Measurements from ENCODE around the gene HBA2. TPM values are rescaled to one million over a fixed set of nuclear protein-coding genes. Genes with fewer than 3 reads are reported as not detected.
"Not testable (repeated sequence)": the region's sequence is repeated elsewhere in the genome, so short reads cannot be mapped to it uniquely, and the experiment has no call there.

Gene HBA2
- total RNA-seq, 1 donor from 2014 or later, result 30.0 TPM

DNA sequence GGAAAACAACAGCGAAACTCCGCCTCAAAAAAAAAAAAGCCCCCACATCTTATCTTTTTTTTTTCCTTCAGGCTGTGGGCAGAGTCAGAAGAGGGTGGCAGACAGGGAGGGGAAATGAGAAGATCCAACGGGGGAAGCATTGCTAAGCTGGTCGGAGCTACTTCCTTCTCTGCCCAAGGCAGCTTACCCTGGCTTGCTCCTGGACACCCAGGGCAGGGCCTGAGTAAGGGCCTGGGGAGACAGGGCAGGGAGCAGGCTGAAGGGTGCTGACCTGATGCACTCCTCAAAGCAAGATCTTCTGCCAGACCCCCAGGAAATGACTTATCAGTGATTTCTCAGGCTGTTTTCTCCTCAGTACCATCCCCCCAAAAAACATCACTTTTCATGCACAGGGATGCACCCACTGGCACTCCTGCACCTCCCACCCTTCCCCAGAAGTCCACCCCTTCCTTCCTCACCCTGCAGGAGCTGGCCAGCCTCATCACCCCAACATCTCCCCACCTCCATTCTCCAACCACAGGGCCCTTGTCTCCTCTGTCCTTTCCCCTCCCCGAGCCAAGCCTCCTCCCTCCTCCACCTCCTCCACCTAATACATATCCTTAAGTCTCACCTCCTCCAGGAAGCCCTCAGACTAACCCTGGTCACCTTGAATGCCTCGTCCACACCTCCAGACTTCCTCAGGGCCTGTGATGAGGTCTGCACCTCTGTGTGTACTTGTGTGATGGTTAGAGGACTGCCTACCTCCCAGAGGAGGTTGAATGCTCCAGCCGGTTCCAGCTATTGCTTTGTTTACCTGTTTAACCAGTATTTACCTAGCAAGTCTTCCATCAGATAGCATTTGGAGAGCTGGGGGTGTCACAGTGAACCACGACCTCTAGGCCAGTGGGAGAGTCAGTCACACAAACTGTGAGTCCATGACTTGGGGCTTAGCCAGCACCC lies 2.6 kb downstream of the HBA2 start:
- DNase-seq (ENCODE audit: low spot score), result no peak

DNA sequence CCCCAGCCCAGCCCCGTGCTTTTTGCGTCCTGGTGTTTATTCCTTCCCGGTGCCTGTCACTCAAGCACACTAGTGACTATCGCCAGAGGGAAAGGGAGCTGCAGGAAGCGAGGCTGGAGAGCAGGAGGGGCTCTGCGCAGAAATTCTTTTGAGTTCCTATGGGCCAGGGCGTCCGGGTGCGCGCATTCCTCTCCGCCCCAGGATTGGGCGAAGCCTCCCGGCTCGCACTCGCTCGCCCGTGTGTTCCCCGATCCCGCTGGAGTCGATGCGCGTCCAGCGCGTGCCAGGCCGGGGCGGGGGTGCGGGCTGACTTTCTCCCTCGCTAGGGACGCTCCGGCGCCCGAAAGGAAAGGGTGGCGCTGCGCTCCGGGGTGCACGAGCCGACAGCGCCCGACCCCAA lies 3.3 kb downstream of the HBA2 start:
- not testable (repeated sequence) for DNase-seq (ENCODE audit: low spot score)

DNA sequence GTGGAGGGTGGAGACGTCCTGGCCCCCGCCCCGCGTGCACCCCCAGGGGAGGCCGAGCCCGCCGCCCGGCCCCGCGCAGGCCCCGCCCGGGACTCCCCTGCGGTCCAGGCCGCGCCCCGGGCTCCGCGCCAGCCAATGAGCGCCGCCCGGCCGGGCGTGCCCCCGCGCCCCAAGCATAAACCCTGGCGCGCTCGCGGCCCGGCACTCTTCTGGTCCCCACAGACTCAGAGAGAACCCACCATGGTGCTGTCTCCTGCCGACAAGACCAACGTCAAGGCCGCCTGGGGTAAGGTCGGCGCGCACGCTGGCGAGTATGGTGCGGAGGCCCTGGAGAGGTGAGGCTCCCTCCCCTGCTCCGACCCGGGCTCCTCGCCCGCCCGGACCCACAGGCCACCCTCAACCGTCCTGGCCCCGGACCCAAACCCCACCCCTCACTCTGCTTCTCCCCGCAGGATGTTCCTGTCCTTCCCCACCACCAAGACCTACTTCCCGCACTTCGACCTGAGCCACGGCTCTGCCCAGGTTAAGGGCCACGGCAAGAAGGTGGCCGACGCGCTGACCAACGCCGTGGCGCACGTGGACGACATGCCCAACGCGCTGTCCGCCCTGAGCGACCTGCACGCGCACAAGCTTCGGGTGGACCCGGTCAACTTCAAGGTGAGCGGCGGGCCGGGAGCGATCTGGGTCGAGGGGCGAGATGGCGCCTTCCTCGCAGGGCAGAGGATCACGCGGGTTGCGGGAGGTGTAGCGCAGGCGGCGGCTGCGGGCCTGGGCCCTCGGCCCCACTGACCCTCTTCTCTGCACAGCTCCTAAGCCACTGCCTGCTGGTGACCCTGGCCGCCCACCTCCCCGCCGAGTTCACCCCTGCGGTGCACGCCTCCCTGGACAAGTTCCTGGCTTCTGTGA lies 4.1 kb downstream of the HBA2 start, which contains the start of gene HBA1:
HBA1 (plus strand) TSS at position 204 of the 906 bp plus-strand sequence; CDS start at position 241, 37 bp downstream.
- not testable (repeated sequence) for DNase-seq (ENCODE audit: low spot score)

DNA sequence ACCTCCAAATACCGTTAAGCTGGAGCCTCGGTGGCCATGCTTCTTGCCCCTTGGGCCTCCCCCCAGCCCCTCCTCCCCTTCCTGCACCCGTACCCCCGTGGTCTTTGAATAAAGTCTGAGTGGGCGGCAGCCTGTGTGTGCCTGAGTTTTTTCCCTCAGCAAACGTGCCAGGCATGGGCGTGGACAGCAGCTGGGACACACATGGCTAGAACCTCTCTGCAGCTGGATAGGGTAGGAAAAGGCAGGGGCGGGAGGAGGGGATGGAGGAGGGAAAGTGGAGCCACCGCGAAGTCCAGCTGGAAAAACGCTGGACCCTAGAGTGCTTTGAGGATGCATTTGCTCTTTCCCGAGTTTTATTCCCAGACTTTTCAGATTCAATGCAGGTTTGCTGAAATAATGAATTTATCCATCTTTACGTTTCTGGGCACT lies 4.7 kb downstream of the HBA2 start:
- no peak for DNase-seq (ENCODE audit: low spot score)

DNA sequence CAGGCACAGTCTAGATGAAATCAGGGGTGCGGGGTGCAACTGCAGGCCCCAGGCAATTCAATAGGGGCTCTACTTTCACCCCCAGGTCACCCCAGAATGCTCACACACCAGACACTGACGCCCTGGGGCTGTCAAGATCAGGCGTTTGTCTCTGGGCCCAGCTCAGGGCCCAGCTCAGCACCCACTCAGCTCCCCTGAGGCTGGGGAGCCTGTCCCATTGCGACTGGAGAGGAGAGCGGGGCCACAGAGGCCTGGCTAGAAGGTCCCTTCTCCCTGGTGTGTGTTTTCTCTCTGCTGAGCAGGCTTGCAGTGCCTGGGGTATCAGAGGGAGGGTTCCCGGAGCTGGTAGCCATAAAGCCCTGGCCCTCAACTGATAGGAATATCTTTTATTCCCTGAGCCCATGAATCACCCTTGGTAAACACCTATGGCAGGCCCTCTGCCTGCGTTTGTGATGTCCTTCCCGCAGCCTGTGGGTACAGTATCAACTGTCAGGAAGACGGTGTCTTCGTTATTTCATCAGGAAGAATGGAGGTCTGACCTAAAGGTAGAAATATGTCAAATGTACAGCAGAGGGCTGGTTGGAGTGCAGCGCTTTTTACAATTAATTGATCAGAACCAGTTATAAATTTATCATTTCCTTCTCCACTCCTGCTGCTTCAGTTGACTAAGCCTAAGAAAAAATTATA lies 5.4 kb downstream of the HBA2 start:
- DNase-seq (ENCODE audit: low spot score), result no peak

DNA sequence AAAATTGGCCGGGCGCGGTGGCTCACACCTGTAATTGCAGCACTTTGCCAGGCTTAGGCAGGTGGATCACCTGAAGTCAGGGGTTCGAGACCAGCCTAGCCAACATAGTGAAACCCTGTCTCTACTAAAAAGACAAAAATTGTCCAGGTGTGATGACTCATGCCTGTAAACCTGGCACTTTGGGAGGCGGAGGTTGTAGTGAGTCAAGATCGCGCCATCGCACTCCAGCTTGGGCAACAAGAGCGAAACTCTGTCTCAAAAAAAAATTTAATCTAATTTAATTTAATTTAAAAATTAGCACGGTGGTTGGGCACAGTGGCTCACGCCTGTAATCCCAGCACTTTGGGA lies 6.0 kb downstream of the HBA2 start:
- no peak for DNase-seq (ENCODE audit: low spot score)

DNA sequence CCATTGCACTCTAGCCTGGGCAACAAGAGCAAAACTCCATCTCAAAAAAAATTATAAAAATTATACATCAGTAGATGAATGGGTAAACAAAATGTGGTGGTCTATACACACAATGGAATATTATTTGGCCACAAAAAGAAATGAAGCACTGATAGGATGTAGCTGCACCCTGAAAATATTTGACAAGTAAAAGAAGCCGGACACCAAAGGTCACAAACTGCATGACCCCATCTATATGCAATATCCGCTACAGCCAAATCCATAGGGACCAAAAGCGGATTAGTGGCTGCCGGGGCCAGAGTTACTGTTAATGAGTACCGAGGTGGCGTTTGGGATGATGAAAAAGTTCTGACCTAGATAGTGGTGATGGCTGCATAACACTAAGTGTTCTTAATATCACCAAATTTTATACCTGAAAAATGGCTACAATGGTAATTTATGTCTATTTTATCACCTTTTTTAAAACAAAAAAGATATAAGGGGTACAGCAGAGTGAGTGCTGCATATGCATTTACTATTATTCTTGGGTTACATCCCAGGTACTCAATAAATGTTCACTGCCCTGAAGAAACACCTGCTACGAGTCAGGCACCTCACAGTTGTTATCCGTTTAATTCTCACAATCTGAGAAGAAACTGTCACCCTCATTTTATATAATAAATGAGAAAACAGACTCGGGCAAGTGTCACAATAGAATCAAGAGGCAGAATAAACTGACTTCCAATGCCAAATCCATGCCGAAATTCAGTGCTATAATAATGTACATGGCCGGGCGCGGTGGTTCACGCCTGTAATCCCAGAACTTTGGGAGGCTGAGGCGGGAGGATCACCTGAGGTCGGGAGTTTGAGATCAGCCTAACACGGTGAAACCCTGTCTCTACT lies 6.8 kb downstream of the HBA2 start:
- DNase-seq (ENCODE audit: low spot score), result no peak

DNA sequence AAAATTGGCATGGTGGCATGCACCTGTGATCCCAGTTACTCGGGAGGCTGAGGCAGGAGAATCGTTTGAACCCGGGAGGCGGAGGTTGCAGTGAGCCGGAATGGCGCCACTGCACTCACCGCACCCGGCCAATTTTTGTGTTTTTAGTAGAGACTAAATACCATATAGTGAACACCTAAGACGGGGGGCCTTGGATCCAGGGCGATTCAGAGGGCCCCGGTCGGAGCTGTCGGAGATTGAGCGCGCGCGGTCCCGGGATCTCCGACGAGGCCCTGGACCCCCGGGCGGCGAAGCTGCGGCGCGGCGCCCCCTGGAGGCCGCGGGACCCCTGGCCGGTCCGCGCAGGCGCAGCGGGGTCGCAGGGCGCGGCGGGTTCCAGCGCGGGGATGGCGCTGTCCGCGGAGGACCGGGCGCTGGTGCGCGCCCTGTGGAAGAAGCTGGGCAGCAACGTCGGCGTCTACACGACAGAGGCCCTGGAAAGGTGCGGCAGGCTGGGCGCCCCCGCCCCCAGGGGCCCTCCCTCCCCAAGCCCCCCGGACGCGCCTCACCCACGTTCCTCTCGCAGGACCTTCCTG lies 7.5 kb downstream of the HBA2 start, which contains the start of gene HBQ1:
HBQ1 (plus strand) TSS at position 359 of the 575 bp plus-strand sequence; CDS start at position 387, 28 bp downstream.
- DNase-seq (ENCODE audit: low spot score), result no peak

DNA sequence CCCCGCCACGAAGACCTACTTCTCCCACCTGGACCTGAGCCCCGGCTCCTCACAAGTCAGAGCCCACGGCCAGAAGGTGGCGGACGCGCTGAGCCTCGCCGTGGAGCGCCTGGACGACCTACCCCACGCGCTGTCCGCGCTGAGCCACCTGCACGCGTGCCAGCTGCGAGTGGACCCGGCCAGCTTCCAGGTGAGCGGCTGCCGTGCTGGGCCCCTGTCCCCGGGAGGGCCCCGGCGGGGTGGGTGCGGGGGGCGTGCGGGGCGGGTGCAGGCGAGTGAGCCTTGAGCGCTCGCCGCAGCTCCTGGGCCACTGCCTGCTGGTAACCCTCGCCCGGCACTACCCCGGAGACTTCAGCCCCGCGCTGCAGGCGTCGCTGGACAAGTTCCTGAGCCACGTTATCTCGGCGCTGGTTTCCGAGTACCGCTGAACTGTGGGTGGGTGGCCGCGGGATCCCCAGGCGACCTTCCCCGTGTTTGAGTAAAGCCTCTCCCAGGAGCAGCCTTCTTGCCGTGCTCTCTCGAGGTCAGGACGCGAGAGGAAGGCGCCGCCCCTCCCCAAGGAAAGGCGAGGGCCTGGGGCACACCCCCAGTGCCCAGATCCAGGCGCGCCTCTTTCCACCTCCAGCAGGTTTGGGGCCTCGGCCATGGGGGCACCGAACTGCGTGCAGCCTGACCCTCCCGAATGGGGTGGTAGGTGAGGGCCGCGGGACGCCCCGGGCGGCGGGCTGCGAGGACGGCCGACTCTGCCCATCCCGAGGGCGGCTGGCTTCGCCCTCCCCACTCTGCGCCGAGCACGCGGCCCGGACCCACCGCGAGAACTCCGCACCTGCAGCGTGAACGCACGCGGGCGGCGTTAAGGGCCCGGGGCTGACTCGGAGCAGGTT lies 8.2 kb downstream of the HBA2 start:
- DNase-seq (ENCODE audit: low spot score), result no peak

DNA sequence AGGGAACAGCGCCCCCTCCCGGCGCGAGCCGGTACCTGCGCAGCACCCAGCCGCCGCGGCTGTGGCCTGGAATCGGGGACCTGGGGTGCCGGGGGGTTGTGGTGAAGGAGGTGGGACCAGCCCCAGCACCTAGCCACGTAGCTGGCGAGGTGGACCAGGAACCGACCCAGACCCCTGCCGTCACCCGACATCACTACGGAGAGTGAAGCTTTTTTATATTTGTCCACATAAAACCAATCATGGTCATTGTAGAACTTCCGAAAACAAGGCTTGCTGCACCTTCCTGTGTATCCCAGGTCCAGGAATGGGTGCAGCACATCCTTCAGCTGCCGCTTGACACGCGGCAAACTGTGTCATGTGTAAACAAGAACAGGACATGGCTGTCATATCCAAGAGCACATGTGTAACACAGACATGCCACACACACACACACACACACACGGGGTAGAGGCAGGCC lies 8.9 kb downstream of the HBA2 start:
- DNase-seq (ENCODE audit: low spot score), result peak; percentile 64

DNA sequence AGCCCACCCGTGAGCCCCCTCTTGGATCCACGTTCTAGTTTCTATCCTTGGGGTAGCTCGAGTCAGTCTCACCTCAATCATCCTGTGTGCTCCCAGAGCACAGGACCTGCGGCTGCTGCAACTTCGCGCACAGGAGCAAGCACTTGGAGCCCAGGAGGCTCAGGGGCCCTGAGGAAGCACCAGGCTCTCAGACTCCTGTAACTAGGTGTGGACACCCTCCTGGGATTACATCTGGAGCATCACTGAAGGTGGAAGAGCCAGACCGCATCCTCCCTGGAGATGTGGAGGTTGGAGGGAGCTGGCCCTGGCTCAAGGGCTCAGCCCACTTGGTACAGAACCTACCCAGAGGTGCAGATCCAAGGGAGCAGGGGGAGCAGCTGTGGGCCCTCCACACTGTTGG lies 10.3 kb downstream of the HBA2 start:
- DNase-seq (ENCODE audit: low spot score), result no peak

DNA sequence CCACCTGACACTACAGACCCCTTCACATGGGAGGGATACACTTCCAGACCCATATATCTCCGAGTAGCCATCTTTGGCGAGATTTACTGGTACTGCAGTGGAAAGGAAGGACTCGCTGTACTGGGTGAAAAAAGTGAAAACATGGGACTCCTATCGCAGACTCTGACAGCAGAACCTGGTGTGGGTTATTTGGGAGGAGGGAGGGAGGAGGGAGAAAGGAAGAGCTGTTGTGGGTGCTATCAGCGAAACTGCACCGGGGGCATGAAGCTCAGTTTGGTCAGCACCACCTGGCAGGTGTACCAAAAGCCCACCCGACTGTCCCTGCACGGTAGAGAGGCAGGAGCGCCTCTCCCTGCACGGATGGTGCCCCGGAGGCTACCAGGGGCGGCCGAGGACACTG lies 12.5 kb downstream of the HBA2 start:
- no peak for DNase-seq (ENCODE audit: low spot score)

DNA sequence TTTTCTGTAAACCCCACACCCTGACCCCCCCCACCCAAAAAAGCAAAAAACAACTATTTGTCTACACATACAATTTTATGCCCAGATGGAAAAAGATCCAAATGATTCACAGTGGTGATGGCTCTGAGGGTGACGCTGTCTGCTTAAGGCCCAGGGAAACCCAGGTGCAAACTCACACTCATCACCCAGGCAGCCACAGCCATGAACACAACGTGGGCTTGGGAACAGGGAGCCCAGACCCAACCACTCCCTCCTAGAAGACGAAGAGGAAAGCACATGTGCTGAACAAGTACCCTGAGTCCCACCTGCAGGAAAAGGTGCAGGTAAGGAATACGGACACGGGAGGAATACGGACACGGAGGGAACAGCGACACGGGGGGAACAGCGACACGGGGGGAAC lies 13.0 kb downstream of the HBA2 start:
- no peak for DNase-seq (ENCODE audit: low spot score)

DNA sequence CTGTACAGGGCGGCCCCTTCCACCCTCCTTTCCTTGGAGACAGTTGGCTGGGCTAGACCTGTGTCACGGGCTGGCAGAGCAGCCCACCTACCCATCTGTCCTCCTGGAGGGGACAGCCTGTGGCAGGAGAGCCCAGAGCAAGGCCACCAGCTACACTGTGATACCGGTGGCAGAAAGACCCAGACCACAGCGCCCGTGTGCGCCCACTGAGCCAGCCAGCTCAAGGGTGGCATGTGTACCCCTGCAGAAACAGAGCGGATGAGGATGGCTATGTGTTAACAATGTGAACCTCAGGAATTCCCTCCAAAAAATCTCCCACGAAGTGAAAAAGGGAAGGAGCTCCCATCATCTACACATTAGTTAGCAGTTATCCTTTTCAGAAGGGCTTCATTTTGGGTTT lies 14.7 kb downstream of the HBA2 start:
- no peak for DNase-seq (ENCODE audit: low spot score)

DNA sequence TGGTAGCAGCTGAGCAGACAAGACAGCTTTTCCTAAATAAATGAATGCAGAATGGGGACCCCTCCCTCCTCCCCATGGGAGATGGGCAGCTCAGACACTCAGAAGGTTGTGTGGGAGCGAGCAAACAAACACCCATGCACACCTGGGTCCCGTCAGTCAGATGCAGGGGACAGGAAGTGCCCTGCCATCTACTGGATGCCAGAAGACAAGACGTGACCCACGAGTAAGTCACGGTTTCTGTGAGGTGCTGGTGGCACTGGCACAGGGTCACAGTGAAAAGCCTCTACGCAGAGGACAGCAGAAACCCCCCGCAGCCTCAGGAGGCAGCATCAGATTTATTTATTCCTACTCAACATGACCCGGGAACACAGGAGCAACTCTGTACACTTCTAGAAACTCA lies 16.0 kb downstream of the HBA2 start:
- no peak for DNase-seq (ENCODE audit: low spot score)

DNA sequence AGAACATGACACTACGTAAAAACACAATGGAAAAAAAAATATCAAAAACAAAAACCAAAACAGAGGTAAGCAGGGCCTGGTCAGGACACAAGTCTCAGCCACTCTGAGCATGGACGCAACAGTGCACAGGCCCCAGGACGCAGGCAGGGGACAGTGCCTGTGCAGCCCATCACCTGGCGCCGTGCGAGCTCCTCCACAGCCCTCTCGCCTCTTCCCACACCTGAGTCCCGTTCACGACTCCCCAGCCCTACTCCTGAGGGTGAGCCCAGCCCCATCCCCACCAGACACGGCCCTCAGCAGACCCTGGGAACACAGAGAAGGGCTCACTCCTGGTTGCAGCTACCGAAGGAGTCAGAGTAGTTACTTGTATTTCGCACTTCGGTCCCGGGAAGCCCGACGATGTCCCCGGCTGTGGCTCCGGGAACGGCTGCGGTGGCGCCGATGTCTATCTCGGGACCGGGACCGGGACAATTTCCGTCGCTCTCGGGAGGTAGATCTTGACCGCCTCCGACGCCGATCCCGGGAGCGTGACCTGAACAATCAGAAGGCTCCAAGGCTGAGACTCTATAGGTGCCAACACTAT lies 17.0 kb downstream of the HBA2 start:
- DNase-seq (ENCODE audit: low spot score), result no peak

DNA sequence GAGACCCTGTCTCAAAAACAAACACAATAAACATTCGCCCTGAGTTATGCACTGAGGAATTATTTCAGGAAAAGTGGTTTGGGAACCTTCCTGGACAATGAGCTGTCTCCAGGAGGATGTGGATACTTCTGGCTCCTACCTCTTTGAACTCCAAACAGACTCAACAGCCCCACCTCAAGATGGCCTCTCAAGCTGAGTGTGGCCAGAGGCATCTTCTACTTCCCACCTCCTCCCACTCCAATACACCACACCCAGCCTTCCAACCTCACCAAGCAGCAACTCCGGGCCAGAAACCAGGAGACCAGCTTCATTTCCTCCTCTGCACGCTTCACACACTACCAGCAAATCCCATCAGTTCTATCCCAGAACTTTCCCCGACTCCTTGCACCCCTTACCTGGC lies 19.2 kb downstream of the HBA2 start:
- DNase-seq (ENCODE audit: low spot score), result no peak

DNA sequence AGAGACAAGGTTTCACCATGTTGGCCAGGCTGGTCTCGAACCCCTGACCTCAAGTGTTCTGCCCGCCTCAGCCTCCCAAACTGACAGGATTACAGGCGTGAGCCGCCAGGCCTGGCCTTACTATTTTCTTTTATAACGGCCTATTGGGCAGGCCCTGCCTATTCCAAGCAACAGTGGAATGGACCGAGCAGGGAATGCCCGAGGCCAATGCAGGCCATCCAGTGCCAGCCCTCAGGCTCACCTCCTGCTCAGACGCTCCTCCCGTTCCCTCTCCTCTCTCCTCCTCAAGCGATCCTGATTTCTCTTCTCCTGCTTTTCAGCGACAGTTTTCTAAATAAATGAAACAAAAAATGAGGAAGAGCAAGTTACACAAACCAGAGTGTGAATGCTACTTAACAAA lies 20.0 kb downstream of the HBA2 start:
- no peak for DNase-seq (ENCODE audit: low spot score)

DNA sequence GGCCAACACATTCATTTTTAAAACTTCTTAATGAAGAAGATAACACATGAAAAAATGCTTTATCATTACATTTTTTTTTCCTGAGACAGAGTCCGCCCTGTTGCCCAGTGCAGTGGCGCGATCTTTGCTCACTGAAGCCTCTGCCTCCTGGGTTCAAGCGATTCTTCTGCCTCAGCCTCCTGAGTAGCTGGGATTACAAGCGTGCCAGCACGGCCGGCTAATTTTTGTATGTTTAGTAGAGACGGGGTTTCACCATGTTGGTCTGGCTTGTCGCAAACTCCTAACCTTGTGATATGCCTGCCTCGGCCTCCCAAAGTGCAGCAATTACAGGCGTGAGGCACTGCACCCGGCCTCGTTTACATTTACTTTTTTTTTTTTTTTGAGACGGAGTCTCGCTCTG lies 20.8 kb downstream of the HBA2 start:
- no peak for DNase-seq (ENCODE audit: low spot score)

All from mucosa of gallbladder (tissue), 1 donor.